Lower leg skin (tissue), 3 donors: ENCODE data around the gene HSFX3.

Experiments used
- POLR2A ChIP-seq, 2 donors: fragments of 450-650 bp; IDR thresholded peaks; one replicate each; pipeline ENCODE4 v1.6.1; 2016 to 2017; ENCODE audit warnings: antibody characterized with exemption in 2 of 2, mild to moderate bottlenecking in 1 of 2, moderate library complexity in 1 of 2
- TF ChIP-seq, protein P1 (sequence below), 3 donors: fragments of 450-650 bp; IDR thresholded peaks; one replicate each; pipeline ENCODE4 v1.5.1; 2016; ENCODE audit warnings: antibody characterized with exemption in 3 of 3, mild to moderate bottlenecking in 3 of 3, moderate library complexity in 2 of 3

DNA sequence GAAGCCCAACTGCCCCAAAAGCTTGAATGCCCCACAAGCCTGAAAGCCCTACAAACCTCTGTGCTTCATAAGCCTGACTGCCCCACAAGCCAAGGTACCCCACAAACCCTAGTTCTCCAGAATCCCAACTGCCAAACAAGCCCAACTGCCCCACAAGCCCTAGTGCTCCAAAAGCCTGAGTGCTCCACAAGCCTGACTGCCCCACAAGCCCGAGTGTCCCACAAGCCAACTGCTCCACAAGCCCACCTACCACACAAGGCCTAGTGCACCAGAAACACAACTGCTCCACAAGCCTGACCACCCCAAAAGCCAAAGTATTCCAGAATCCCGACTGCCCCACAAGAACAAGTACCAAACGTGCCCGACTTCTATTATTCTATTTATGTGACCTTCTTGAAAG lies 13.6 kb upstream of the HSFX3 start:
- no peak for TF ChIP-seq POLR2A (IDR thresholded peaks at IDR 0.05)
- TF ChIP-seq, protein P1, sequence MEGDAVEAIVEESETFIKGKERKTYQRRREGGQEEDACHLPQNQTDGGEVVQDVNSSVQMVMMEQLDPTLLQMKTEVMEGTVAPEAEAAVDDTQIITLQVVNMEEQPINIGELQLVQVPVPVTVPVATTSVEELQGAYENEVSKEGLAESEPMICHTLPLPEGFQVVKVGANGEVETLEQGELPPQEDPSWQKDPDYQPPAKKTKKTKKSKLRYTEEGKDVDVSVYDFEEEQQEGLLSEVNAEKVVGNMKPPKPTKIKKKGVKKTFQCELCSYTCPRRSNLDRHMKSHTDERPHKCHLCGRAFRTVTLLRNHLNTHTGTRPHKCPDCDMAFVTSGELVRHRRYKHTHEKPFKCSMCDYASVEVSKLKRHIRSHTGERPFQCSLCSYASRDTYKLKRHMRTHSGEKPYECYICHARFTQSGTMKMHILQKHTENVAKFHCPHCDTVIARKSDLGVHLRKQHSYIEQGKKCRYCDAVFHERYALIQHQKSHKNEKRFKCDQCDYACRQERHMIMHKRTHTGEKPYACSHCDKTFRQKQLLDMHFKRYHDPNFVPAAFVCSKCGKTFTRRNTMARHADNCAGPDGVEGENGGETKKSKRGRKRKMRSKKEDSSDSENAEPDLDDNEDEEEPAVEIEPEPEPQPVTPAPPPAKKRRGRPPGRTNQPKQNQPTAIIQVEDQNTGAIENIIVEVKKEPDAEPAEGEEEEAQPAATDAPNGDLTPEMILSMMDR (IDR thresholded peaks at IDR 0.05): no peak
